ENCODE measurements around the gene REV1.

- no peak for TF ChIP-seq EZH2 (conservative IDR thresholded peaks at IDR 0.05; ENCODE audit: low read depth, low read length)
- TF ChIP-seq AGO2 (optimal IDR thresholded peaks at IDR 0.05; ENCODE audit: low read depth, low read length), result no peak
- no peak for TF ChIP-seq NPAS2 (CRISPR knock-in tag; IDR thresholded peaks at IDR 0.05; ENCODE audit: borderline replicate concordance)
- no peak for TF ChIP-seq RXRA (CRISPR knock-in tag; IDR thresholded peaks at IDR 0.05)
- TF ChIP-seq ZNF224 (CRISPR knock-in tag; IDR thresholded peaks at IDR 0.05), result no peak
- no peak for TF ChIP-seq ZNF431 (CRISPR knock-in tag; IDR thresholded peaks at IDR 0.05; ENCODE audit: borderline replicate concordance, low read depth)
- TF ChIP-seq FOXJ3 (CRISPR knock-in tag; IDR thresholded peaks at IDR 0.05; ENCODE audit: borderline replicate concordance), result no peak
- no peak for TF ChIP-seq PAF1 (CRISPR knock-in tag; IDR thresholded peaks at IDR 0.05)
- no peak for TF ChIP-seq POLR2A (IDR thresholded peaks at IDR 0.05; ENCODE audit: insufficient read depth in 1 of 2, low read depth in 2 of 2, low read length in 2 of 2)
- no peak for TF ChIP-seq SMAD1 (CRISPR knock-in tag; IDR thresholded peaks at IDR 0.05; ENCODE audit: borderline replicate concordance, low read depth)
Measured at GRCh38 chr2:99365661-99366060, 124.2 kb downstream of the REV1 start.
